PC-3 (cell line): ENCODE measurements around the gene CREBZF.

ENCODE experiments used
- EZH2 ChIP-seq: fragments of 300-600 bp; sonication (generic); IDR thresholded peaks from one replicate; pipeline ENCODE4 v1.6.1; 2017; ENCODE audit warnings: antibody characterized with exemption, mild to moderate bottlenecking, low read length; ENCODE audit not compliant: unreplicated experiment
- EZH2phosphoT487 ChIP-seq: fragments of 300-600 bp; sonication (generic); IDR thresholded peaks from 2 replicates; pipeline ENCODE4 v1.6.1; 2018; ENCODE audit warnings: mild to moderate bottlenecking, antibody characterized with exemption, low read length, borderline replicate concordance
- TF ChIP-seq, protein P1 (sequence below): fragments of 300-600 bp; sonication (generic); conservative IDR thresholded peaks from 2 replicates; pipeline ENCODE4 v1.5.1; 2017; ENCODE audit warnings: antibody characterized with exemption, low read depth, mild to moderate bottlenecking, low read length

DNA sequence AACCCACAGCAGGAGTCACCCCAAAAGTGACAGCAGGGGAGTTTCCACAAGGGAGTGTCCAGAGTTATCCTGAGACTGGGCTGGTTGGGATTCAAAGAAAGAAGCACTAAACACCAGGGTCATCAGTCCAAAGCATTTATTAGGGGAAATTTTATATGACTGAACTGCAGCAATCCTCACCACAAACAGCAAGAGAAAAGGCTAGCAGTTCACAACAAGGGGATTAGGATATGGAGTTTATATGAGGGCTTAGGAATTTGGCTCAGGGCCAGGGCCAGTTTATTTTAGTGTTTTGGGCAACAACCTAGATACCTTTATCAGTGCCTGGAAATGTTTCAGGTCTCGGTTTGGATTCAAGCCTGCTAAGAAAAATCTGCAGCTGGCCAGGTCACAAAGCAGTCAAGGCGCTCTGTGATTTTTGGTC, 21.7 kb downstream of the CREBZF start:
- TF ChIP-seq, protein P1, sequence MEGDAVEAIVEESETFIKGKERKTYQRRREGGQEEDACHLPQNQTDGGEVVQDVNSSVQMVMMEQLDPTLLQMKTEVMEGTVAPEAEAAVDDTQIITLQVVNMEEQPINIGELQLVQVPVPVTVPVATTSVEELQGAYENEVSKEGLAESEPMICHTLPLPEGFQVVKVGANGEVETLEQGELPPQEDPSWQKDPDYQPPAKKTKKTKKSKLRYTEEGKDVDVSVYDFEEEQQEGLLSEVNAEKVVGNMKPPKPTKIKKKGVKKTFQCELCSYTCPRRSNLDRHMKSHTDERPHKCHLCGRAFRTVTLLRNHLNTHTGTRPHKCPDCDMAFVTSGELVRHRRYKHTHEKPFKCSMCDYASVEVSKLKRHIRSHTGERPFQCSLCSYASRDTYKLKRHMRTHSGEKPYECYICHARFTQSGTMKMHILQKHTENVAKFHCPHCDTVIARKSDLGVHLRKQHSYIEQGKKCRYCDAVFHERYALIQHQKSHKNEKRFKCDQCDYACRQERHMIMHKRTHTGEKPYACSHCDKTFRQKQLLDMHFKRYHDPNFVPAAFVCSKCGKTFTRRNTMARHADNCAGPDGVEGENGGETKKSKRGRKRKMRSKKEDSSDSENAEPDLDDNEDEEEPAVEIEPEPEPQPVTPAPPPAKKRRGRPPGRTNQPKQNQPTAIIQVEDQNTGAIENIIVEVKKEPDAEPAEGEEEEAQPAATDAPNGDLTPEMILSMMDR = no peak
- TF ChIP-seq EZH2 = no peak
- TF ChIP-seq EZH2phosphoT487 = no peak
